ENCODE results near the gene NMNAT3.

- TF ChIP-seq, protein P1, sequence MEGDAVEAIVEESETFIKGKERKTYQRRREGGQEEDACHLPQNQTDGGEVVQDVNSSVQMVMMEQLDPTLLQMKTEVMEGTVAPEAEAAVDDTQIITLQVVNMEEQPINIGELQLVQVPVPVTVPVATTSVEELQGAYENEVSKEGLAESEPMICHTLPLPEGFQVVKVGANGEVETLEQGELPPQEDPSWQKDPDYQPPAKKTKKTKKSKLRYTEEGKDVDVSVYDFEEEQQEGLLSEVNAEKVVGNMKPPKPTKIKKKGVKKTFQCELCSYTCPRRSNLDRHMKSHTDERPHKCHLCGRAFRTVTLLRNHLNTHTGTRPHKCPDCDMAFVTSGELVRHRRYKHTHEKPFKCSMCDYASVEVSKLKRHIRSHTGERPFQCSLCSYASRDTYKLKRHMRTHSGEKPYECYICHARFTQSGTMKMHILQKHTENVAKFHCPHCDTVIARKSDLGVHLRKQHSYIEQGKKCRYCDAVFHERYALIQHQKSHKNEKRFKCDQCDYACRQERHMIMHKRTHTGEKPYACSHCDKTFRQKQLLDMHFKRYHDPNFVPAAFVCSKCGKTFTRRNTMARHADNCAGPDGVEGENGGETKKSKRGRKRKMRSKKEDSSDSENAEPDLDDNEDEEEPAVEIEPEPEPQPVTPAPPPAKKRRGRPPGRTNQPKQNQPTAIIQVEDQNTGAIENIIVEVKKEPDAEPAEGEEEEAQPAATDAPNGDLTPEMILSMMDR (IDR thresholded peaks at IDR 0.05): no peak
- TF ChIP-seq POLR2A (IDR thresholded peaks at IDR 0.05): no peak
These were observed 19.8 kb downstream of the NMNAT3 start for GRCh38 chr3:139657936-139658335.

Data from thyroid gland (tissue), 4 donors.